HG02885 (cell line): ENCODE data around the gene IL23R.

Experiments used
- ATAC-seq: cut with Tn5 transposase; IDR thresholded peaks from one replicate; pipeline ENCODE4 v1.9.1; 2021; ENCODE audit warnings: mild to moderate bottlenecking; ENCODE audit not compliant: unreplicated experiment, poor library complexity

IL23R gene

DNA sequence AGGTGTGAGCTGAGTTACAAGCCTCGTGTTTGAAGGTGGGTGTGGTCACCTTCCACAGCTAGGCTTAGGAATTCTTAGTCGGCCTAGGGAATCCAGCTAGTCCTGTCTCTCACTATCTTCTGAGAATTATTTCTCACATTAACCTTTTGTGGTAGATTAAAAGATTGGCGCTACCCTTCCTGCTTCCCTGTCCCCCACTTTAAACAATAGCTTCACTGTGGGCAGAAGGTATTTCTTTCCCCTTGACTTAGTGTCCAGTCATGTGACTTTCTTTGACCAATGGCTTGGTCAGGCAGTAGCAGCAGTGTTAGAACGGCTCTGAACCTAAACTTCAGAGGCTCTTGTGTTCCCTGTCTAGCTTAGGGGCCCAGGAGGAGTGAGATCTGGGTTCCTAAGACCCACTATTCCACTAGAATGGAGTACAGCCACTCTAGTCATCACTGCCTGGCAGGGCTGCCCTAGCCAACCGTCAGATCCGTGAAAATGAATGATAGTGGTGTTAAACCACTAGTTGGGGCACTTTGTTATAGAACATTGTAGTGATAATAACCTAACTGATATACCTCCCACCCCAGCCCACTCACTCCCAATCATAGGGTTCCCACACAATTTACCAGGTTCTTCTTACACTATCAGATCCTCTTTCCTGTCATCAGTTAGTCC, 17.6 kb upstream of the IL23R start:
- ATAC-seq, result peak; percentile 4

DNA sequence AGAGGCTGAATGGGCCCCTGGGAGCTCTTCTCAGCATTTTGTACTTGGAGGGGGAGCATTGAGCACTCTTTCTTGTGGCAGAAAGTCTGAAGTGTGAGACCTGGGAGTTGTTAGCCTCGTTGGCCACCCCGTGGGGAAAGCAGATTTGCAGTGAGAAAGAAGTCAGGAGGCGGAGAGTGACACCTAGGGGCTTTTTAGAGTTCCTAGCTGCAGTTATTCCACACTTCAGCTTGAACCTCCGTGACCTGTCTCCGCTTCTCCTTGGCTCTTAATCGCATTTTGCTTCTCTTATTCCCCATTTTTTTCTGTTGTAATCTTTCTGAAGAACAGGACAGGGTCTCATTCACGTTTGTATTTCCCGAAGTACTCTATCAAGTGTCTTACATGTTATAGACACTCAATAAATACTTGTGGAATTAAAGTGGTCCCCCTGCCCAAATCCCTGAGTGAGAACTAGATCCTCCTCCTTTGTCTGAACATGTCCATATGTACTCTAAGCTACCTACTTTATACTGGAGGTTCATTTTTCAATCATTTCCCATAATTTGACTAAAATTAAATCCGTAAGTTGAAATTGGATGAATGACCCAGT, 17.0 kb upstream of the IL23R start:
- ATAC-seq, result peak; percentile 95

DNA sequence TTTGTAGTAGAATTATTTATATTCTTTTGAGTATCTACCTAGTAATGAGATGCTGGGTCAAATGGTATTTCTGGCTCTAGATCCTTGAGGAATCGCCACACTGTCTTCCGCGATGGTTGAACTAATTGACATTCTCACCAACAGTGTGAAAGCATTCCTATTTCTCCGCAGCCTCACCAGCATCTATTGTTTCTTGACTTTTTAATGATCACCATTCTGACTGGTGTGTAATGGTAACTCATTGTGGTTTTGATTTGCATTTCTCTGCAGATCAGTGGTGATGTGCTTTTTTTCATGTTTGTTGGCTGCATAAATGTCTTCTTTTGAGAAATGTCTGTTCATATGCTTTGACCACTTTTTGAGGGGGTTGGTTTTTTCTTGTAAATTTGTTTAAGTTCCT, 15.3 kb upstream of the IL23R start:
- ATAC-seq, result no peak

DNA sequence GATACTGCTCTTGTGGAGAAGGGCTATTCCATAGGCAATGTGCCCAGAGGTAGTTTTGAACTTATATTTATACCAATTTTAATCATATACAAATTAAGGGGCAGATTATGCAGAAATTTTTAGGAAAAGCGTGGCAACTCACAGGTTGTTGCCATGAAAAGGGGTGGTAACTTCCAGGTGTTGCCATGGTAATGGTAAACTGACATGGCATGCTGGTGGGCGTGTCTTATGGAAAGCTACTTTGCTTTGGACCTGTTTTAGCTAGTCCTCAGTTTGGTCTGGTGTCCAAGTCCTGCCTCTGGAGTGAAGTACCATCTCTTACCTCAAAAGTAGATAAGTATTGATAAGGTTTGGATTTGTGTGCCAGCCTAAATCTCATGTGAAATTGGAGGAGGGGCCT, 7.9 kb upstream of the IL23R start:
- ATAC-seq, result no peak

DNA sequence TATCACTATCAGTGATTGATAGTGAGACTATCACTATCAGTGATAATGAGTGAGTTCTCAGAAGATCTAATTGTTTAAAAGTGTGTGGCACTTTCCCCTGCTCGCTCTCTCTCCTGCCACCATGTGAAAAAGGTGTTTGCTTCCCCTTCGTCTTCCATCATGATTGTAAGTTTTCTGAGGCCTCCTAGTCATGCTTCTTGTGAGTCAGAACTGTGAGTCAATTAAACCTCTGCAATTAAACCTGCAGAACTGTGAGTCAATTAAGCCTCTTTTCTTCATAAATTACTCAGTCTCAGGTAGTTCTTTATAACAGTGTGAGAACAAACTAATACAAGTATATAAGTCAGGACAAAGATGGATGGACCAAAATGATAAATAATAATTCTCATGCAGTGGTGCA, 7.0 kb upstream of the IL23R start:
- no peak for ATAC-seq

DNA sequence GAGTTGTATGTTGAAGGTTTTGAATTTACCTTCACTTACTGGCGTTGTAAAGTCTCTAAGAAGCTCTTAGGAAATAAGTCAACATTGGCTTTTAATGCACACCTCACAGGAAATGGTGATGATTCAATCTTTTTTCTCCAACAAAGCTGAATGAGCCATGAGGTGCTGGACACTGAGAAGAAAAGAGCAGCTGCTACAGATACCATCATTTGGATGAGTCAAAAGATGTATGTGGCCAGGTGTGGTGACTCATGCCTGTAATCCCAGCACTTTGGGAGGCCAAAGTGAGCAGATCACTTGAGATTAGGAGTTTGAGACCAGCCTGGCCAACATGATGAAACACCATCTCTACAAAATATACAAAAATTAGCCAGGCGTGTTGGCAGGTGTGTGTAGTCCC, 3.3 kb upstream of the IL23R start:
- peak; percentile 49 for ATAC-seq

DNA sequence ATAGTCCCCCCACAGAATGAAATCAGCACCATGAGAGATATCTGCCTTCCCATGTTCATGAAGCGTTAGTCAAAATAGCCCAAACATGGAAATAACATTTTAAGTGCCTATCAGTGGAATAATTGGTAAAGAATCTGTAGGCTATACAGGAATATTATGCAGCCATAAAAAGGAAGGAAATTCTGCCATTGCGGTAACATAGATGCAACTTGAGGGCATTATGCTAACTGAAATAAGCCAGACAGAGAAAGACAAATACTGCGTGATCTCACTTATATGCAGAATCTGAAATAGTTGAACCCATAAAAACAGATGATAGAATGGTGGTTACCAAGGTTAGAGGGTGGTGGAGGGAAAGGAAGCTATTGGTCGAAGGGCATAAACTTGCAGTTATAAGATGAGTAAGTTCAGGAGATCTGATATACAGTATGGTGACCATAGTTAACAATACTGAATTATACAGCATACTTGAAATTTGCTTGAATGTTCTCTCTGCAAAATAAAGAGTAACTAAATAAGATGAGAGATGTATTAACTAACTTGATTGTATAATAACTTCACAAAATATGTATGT, 699 bp upstream of the IL23R start:
- no peak for ATAC-seq

DNA sequence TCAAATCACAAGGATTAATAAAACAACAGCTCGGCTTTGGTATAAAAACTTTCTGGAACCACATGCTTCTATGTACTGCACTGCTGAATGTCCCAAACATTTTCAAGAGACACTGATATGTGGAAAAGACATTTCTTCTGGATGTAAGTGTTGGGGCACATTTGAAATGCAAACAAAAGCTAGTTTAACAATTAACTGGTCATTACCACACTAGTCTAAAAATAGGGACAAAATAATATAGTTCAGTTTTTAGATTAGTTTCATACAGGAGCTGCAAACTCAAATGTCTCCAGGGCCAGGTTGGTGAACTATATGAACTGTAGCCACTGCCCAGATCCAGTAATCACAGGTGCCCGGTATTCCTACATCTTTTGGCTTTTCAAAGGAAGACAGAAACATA, 3.2 kb downstream of the IL23R start:
- no peak for ATAC-seq

DNA sequence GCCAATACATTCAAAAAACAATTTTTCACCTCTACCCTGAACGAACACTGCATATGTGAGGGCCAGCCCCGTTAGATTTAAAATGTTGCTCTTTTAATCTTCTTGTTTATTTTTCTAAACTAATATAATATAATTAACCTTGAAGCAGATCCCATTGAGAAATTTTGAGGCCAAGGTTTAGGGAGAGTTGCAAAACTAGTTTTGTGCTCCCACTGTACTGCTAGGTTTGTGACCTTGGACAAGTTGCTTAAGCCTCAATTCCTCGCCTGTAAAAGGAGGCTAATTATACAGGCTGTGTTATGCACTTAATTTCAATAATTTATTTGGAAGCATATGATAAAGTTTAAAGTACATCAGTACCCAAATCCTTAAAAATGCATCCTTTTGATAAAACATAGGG, 3.7 kb downstream of the IL23R start:
- no peak for ATAC-seq

DNA sequence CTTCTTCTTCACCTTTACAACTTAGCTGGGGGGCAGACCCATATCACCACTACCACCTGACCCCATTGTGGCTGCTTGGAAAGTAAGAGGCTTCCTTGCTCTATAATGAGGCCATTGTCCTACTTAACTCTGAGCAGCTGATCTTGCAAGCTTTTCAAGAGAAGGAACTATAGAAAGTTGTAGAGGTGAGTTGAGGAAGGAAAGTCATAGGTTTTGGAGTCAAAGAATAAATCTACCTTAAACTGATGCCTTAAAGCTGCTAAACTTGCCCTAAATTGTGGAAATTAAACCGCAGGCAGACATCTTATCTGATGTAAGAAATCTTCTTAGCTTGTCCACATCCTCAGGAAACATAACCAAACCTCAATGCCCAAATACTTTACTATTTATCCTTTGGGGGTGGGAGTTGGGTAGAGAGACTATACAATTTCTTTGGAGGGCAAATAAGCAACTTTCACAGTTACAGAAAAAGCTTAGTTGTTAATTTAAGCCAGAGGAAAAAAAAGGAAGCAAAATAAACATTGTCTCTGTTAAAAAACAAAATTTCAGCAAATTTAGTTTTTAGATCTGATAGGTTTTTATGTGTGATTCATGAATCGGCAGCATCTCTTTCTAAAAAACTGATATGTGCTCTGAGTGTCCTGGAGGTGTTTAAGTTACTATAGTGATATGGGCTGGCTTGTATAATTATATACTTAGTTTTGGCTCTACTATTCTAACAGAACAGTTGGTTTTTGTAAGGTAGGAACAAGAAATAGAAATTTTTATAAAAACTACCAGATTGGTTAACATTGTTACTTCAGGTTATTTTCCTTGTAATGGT, 4.7 kb downstream of the IL23R start:
- ATAC-seq, result no peak

DNA sequence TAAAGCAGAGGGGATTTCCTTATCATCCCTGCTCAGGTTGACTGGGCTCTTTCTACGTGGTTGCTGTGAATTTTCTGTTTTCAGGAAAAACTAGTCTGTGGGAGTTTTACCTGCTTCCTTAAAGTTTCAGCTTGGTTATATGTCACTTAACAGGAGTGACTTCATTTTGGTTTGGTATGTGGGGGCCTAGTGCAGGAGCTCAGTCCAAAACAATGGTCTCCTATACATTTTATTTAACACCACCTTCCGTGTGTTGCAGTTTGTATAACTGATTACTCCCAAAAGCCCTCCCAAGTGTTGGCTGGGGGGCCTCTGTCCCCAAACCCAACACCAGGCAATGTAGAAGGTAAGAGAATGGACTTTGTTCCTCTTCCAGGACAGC, 5.3 kb downstream of the IL23R start:
- ATAC-seq, result no peak

DNA sequence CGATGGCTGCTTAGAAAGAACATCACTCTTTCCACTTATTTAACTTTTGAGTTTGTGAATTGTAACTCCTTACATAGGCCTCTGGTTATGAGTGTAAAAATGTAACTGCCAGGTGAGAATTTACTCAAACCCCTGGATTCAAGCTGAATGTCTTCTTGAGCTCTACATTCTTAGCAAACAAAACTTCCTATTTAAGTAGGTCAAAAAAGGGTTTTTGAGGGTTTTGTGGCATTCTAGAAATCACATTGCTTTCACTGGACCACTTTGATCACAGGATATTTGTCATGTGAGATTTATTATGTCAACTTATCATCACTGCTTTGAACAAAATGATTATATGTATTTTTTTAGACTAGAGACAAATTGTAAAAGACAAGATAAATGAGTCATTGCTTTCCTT, 5.7 kb downstream of the IL23R start:
- no peak for ATAC-seq

DNA sequence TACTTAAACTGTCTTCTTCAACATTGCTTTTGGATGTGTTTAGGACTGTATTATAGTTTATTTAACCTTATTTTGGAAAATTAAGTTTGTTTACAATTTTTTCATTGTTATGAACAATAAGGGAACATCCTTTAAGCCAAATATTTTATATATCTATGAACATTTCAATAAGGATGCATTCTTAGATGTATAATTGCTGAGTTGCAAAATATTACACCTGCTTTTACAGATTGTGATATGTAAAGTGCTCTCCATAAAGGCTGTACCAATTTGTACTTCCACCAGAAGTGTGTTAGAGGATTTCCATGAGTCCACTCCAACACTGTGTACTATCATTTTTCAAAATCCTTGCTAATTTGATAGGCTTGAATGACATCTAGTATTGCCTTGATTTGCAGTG, 7.7 kb downstream of the IL23R start:
- no peak for ATAC-seq

DNA sequence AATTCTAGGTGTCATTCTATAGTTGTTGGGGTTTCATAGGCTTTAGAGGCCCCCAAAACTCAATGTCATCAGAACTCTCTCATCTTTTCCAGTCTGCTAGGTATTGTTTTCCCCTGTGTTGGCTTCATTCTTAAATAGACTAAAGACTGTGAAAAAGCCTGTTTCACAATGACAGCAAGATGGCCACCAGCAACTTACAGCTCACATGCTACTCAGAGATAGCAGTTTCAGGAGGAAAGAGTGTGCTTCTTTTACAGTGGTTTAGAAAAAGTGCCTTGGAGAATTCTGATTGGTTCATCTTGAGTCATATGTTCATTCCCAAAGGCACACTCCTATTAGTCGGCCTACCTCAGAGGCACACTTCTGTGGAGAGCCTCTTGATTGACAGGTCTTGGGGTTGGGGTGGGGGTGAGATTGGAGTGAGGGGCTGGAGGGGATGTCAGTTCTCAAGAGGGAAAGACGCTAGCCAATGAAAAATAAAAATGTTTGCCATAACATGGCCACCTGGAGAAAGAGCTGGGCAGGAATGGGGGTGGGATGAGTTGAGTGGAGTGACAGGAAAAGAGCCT, 8.5 kb downstream of the IL23R start:
- ATAC-seq, result peak; percentile 76

DNA sequence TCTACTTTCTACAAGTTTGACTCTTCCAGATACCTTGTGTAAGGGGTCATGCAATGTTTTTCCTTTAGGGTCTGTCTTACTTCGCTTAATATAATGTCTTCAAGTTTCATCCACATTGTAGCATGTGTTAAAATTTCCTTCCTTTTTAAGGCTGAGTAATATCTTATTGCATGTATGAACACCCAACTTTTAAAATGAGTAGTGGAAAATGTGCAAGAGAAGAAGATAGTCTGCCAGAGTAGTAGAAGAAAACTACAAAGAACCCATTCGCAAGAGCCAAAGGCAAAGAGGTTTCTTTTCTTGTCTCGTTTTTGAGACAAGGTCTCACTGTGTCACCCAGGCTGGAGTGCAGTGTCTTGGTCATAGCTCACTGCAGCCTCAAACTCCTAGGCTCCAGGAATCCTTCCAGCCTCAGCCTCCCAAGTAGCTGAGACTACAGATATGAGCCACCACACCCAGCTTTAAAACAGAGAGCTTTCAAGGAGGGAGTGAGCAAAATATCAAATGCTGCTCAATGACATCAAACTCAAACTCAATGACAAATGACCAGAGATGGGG, 9.4 kb downstream of the IL23R start:
- no peak for ATAC-seq

DNA sequence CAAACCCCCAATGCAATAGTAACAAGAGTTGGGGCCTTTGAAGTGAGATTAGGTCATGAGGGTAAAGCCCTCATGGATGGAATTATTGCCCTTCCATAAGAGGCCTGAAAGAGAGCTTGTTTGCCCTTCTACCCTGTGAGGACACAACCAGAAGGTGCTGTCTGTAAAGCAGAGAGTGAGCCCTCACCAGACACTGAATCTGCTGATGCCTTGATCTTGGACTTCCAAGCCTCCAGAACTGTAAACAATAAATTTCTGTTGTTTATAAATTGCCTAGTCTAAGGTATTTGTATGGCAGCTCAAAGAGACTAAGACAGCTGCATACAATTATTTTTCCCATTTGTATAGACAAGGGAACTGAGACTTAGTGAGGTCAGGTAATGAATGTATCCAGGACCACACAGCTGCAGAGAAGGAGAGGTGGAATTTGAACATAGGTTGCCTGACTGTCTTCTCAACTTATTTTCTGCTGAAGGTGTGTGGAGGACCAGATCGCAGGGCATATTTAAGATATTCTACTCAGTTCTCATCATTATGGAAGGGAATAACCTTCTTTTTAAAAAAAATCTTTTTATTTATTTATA, 18.7 kb downstream of the IL23R start:
- ATAC-seq, result no peak

DNA sequence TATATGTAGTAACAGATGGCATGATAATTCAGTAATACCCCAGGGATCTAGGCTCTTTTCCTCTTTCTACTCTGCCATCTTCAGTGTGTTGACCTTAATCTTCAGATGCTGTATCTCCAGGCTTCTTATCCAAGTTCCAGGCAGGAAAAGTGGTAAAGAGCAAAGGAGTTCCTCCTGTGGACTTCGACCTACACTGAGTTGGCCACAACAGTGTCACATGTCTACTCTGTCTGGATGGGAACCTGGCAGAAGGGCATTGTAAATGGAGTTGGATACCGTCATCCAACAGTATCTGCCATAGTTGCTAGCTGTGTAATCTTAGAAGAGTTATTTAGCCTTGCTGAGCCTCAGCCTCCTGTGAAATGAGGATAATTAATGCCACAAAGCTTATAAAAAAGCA, 21.9 kb downstream of the IL23R start:
- ATAC-seq, result no peak

DNA sequence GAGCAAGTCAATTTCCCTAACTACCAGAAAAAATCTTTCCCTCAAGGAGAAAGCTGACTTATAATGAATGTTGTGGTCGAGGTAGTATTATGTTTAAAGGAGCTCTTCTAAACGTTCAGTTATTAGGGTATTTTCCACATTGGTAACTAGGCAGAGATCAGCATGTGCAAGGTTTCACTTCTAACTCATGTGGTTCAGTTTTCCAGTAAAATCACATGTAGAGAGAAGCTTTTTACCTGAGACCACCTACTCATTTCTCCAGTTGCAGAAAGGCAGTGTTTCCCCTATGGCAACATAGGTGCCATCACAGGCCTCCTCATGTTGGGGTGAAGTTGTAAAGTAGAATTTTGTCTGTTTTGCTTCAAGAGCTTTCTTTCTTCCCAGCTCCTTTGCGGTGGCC, 23.7 kb downstream of the IL23R start:
- peak; percentile 30 for ATAC-seq

DNA sequence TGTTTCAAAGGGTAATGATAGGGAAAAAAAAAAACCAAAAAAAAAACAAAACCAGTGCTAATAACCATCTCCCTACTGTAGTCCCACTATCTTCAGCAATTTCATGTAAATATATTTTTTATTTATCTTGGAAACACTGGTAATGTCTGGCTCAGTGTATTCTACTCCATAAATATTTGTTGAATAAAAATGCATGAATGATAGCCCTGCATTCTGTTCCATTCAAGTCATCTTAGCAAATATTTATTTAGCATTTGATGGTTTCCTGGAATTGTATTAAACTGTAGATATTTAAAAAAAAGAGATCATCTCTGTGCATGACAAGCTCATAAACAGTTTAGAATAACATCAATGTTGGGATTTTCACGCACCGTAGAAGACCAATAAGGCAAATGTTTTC, 24.2 kb downstream of the IL23R start:
- ATAC-seq, result no peak

DNA sequence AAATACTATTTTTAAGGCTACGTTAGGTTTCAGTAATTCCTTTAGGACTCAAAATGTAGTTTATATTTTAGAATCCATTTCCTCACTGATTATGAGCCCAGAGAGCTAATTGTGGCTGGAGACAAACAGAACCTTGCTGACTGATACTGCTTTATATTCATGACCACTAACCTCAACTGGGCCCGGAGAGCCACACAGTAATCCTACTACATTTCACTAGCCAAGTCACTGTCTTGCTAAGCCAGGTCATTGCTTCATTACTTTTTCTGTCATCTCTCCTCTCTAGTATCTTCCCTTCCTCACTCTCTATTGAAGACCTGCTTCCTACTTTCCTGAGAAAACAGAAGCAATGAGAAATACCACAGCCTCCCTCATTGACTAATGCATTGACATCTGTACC, 24.7 kb downstream of the IL23R start:
- ATAC-seq, result no peak
